Dermis microvascular lymphatic vessel endothelial cell (primary cell): Measurements from ENCODE around the gene PLA2G12B. TPM values are rescaled to one million over a fixed set of nuclear protein-coding genes. Genes with fewer than 3 reads are reported as not detected.
"Not testable (repeated sequence)": the region's sequence is repeated elsewhere in the genome, so short reads cannot be mapped to it uniquely, and the experiment has no call there.

Experiments used
- DNase-seq, 2 donors: peaks; one replicate each; pipeline versions ENCODE4 v3.0.0 to v3.0.0-alpha.2; 2010; ENCODE audit warnings: low read depth in 2 of 2
- total RNA-seq: library from RNA; depleted of rRNA; stranded (reverse); fragments of >200 nt; gene quantifications from 2 replicates; pipeline ENCODE4 v1.2.1, GENCODE V29; 2014

Gene PLA2G12B
- total RNA-seq, 1 donor from 2014 or later = 0.13 TPM

DNA sequence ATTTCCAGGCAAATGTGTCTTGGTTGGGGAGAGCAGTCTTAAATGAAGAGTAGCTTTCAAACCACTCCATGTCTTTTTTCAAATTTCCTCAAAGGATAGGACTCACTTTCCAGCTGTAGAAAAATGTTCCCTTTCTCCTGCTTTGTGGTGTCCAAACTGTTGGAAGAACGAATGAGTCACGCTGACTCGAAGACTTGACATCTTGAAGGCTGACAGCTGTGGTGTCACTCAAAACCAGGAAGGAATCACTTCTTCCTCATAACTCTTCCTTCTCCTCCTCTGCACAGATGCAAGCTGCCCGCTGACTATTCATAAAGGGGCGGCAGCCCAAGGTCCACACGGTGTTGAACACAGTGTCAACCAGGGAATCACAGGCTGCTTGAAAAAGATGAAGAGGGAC is 19.2 kb downstream of the PLA2G12B start:
- DNase-seq = no peak

GRCh38 chr10:72932259-72933015 is 22.2 kb downstream of the PLA2G12B start:
- DNase-seq = no peak

DNA sequence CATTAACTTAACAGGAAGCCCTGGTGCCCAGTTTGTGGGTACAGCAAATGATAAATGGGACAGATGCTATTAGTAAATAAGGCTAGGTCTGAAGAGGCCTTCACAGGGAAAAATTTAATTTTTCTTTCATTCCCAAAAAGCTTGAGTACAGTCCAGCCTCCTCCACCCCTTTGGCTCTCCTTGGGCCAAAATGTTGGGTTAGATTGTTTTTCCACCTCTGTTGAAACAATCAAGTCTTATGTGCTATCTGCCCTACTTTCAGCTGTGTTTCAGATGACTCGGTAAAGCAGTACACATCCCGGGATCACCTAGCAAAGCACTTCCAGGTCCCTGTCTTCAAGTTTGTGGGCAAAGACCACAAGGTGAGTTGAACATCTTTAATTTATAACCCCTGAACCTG is 24.3 kb downstream of the PLA2G12B start:
- DNase-seq = no peak

DNA sequence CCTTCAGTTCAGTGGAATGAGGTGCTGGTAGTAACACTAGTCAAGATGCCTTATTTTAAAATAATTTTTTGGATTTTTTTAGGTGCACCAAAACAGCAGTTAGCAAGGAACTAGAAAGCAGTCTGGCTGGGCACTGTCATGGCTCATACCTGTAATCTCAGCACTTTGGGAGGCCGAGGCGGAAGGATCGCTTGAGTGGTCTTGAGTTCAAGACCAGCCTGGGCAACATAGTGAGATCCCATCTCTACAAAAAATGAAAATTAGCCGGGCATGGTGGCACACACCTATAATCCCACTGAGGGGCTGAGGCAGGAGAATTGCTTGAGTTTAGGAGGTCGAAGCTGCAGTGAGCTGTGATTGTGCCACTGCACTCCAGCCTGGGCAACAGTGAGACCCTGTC is 25.8 kb downstream of the PLA2G12B start:
- DNase-seq = no peak

- no peak for DNase-seq
Observed at GRCh38 chr10:72927485-72927884, 27.1 kb downstream of the PLA2G12B start.

GRCh38 chr10:72925951-72926465 is 28.6 kb downstream of the PLA2G12B start:
- no peak for DNase-seq

- no peak for DNase-seq
Observed at GRCh38 chr10:72924351-72924750, 30.3 kb downstream of the PLA2G12B start.

- DNase-seq = peak in 1 of 2 donors; percentile 12
Observed at GRCh38 chr10:72921147-72921683, 33.4 kb downstream of the PLA2G12B start.

DNA sequence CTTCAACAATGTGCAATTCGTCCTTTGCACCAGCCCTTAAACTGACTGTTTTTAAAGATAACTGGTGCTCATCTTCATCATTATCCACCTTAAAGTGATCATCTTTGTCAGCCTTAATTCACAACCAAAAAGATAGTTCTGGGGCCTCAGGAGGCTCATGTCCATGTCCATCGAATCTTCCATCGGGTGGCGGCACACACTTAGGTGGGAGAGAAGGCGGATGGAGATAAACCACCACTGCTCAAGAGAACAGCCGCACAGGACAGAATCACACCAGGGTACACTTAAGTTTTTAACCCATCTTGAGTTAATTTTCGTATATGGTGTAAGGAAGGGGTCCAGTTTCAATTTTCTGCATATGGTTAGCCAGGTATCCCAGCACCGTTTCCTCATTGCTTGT is 36.3 kb downstream of the PLA2G12B start:
- DNase-seq = no peak

DNA sequence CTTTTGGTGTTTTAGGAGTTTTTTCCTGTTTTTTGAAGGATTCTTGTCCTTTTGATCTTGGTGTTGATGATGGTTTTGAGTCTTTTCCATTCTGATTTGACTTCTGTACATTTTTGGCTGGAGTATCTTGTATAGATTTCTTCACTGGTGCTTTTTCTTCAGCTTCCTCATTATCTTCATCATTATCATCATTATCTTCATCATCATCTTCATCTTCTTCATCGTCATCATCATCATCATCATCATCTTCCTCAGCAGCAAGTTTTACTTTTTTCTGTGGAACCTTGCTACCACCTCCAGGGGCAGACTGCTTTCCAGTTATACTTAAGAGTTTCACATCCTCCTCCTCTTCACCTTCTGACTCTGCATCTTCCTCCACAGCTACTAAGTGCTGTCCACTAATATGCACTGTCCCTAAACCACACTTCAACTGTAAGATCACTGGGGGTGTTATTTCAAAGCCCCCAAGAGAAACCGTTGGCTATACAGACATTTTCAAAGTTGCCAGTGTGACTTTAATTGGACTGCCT is 36.7 kb downstream of the PLA2G12B start:
- not testable (repeated sequence) for DNase-seq

DNA sequence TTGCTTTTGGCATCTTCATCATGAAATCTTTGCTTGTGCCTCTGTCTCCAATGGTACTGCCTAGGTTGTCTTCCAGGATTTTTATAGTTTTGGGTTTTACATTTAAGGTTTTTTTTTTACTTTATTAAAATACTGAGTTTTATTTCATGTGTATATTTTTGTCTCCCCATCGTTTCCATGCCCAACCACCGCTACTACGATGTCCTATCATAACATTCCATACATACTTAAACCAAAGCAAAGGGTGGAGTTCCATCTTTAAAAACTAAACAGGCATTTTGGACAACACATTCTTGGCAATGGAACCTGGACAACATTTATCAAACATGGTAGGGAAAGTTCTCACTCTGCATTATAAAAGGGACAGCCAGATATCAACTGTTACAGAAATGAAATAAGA is 37.4 kb downstream of the PLA2G12B start:
- DNase-seq = not testable (repeated sequence)

GRCh38 chr10:72913287-72913686 is 41.3 kb downstream of the PLA2G12B start:
- DNase-seq = no peak

GRCh38 chr10:72912736-72913135 is 41.9 kb downstream of the PLA2G12B start:
- no peak for DNase-seq

DNA sequence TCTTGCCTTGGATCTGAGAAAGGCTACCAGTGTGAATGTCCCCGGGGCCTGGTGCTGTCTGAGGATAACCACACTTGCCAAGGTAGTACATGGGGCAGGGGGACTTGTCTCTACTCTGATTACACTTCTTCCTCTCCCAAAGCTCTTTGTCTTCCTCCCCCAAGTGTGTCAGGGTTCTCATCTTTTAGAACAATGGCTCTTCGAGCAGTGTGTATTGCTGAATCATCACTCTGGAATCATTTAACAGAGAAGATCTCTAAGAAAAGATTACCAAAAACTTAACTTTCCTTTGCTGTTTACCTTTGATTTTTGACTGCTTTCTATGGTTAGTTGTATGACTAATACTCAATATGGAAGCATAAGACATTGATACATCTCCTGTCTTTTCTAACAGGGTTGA is 42.8 kb downstream of the PLA2G12B start:
- no peak for DNase-seq

- DNase-seq = no peak
Observed at GRCh38 chr10:72910705-72911104, 43.9 kb downstream of the PLA2G12B start.

DNA sequence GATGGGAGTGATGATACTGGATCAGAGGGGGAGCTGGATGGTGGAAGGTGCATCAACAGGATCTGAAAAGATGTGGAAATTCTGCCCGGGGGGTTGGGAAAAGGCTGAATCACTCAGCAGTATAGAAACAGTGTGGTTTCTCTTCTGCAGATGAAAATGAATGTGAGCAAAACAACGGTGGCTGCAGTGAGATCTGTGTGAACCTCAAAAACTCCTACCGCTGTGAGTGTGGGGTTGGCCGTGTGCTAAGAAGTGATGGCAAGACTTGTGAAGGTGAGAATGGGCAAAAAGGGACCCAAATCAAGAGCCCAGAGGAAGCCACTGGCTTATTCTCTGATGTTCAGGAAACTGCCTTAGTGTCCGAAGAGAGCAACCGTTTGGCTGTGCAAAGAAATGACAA is 48.2 kb downstream of the PLA2G12B start:
- no peak for DNase-seq

- no peak for DNase-seq
Observed at GRCh38 chr10:72904806-72905205, 49.8 kb downstream of the PLA2G12B start.

DNA sequence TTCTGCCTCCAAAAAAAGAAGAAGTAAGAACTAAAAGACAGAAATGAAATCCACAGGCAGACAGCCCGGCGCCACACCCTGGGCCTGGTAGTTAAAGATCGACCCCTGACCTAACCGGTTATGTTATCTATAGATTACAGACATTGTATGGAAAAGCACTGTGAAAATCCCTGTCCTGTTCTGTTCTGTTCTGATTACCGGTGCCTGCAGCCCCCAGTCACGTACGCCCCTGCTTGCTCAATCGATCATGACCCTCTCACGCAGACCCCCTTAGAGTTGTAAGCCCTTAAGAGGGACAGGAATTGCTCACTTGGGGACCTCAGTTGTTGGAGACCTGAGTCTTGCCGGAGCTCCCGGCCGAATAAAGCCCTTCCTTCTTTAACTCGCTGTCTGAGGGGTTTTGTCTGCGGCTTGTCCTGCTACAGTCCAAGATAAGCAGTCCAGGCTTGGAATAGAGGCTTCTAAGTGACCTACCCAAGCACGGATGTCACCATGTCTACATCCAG is 50.6 kb downstream of the PLA2G12B start:
- DNase-seq = not testable (repeated sequence)

GRCh38 chr10:72899545-72899944 is 55.1 kb downstream of the PLA2G12B start:
- DNase-seq = no peak

DNA sequence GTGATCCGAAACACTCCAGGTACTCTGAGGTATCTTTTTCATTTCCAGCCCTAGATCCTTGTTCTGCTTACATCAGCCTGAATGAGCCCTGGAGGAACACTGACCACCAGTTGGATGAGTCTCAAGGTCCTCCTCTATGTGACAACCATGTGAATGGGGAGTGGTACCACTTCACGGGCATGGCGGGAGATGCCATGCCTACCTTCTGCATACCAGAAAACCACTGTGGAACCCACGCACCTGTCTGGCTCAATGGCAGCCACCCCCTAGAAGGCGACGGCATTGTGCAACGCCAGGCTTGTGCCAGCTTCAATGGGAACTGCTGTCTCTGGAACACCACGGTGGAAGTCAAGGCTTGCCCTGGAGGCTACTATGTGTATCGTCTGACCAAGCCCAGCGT is 56.0 kb downstream of the PLA2G12B start:
- DNase-seq = no peak

GRCh38 chr10:72895236-72895850 is 59.3 kb downstream of the PLA2G12B start:
- DNase-seq = no peak

DNA sequence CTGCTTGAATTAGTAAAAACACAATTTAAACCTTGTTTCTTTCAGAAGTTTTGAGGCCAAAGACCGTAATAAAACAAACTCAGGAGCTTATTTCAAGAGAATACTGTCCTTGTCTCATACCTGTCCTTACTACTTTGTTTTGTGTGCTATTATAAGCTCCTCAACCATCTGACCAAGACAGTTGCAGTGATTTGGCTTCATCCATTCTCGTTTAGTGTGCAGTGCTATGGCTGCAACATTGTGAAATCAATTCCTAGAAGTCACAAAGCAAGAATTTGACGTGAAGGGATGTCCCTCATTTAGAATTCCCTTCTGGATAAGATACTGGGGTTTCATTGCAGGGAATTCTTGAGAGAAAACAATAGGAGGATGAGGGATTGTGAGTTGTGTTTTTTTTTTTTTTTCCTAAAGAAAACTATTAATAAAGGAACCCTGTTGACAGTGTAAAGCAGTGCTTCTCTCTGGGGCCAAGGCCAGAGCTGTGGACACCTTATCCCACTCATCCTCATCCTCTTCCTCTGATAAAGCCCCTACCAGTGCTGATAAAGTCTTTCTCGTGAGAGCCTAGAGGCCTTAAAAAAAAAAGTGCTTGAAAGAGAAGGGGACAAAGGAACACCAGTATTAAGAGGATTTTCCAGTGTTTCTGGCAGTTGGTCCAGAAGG is 61.3 kb downstream of the PLA2G12B start, which contains the start of gene OIT3:
Gene OIT3 (plus strand): TSS at position 604 of the 663 bp plus-strand sequence. CDS start 60 bp downstream, outside the sequence.
- no peak for DNase-seq
